ENCODE measurements around the gene HLA-DQB2. TPM values are rescaled to one million over a fixed set of nuclear protein-coding genes. Genes with fewer than 3 reads are reported as not detected.
"Not testable (repeated sequence)": the region's sequence is repeated elsewhere in the genome, so short reads cannot be mapped to it uniquely, and the experiment has no call there.

Gene HLA-DQB2
- total RNA-seq: 1 to 10 TPM in 2 of 7 donors, under 1 TPM in 3, not detected in 2; 0.33 to 3.7 (median 0.66) TPM
- 1 to 10 TPM in 1 of 2 donors, not detected in 1; 3.1 TPM for polyA plus RNA-seq
- long read RNA-seq, donor 1: 0 reads
- long read RNA-seq, donor 2: 0 reads
- long read RNA-seq, donor 3: 0 reads

DNA sequence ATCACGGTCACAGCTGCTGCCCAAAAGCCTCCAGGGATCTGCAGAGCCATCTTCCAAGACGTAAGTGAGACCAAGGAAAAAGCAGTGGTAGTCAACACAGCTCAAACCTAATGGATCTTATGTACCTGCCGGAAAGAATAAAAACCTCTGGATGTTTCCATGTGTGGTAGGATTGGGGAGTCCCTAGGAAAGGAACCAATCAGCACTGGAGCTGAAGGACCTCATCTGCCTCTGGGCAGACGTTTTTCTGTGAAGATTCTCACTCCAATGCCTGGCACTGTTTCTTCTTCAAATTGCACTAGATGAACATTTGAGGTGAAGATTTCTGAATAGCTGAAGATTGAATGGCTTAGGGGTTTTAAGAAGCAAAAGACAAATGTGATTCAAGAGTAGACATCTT, at the start of gene HLA-DQB2:
Gene HLA-DQB2 (minus strand): TSS at position 112 of the 400 bp plus-strand sequence. CDS start 62 bp downstream, at position 50.
- H3K27ac ChIP-seq: no peak within 1 kb of the TSS
- WGBS, 3 donors: 44 to 47% (median 47%) methylated on average over 4 of the region's 4 CpGs
- H3K4me3 ChIP-seq: no peak within 1 kb of the TSS
- TF ChIP-seq EP300 (IDR thresholded peaks at IDR 0.05): no peak
- TF ChIP-seq POLR2A (IDR thresholded peaks at IDR 0.05): no peak
- TF ChIP-seq CTCF (IDR thresholded peaks at IDR 0.05): no peak
- H3K4me1 ChIP-seq (ENCODE audit: insufficient read depth): no peaks in the 10 kb centered on the region
- H3K27me3 ChIP-seq: no peaks in the 10 kb centered on the region
- no peak for DNase-seq
- intact Hi-C loops (cut with DNase I): no loop called here
- H3K9me3 ChIP-seq: no peaks in the 10 kb centered on the region
- H3K36me3 ChIP-seq: no peaks in the 10 kb centered on the region

GRCh38 chr6:32809171-32809570, 45.8 kb upstream of the HLA-DQB2 start:
- H3K9me3 ChIP-seq: no peaks in the 10 kb centered on the region
- TF ChIP-seq POLR2A (IDR thresholded peaks at IDR 0.05) (no peak), CTCF (IDR thresholded peaks at IDR 0.05) (no peak)
- WGBS, 3 donors: 0 to 21% (median 17%) methylated on average over 1 of the region's 1 CpG
- intact Hi-C loops (cut with DNase I): no loop called here
- no peak overlapping the region for H3K4me3 ChIP-seq
- no peaks in the 10 kb centered on the region for H3K36me3 ChIP-seq
- H3K4me1 ChIP-seq (ENCODE audit: insufficient read depth): no peaks in the 10 kb centered on the region
- no peaks in the 10 kb centered on the region for H3K27me3 ChIP-seq
- H3K27ac ChIP-seq: no peak overlapping the region
- DNase-seq: no peak

- whole genome bisulfite sequencing, 3 donors: 64 to 73% (median 68%) methylated on average over 5 of the region's 5 CpGs
- no peaks in the 10 kb centered on the region for H3K9me3 ChIP-seq
- no peaks in the 10 kb centered on the region for H3K27me3 ChIP-seq
- H3K4me3 ChIP-seq: no peak overlapping the region
- DNase-seq: no peak
- H3K36me3 ChIP-seq: no peaks in the 10 kb centered on the region
- TF ChIP-seq CTCF (IDR thresholded peaks at IDR 0.05) (no peak), EP300 (IDR thresholded peaks at IDR 0.05) (no peak), POLR2A (IDR thresholded peaks at IDR 0.05) (no peak)
- H3K27ac ChIP-seq: no peak overlapping the region
- no peaks in the 10 kb centered on the region for H3K4me1 ChIP-seq (ENCODE audit: insufficient read depth)
- intact Hi-C loops (cut with DNase I): no loop called here
Observed at GRCh38 chr6:32807020-32807580, 43.8 kb upstream of the HLA-DQB2 start.

DNA sequence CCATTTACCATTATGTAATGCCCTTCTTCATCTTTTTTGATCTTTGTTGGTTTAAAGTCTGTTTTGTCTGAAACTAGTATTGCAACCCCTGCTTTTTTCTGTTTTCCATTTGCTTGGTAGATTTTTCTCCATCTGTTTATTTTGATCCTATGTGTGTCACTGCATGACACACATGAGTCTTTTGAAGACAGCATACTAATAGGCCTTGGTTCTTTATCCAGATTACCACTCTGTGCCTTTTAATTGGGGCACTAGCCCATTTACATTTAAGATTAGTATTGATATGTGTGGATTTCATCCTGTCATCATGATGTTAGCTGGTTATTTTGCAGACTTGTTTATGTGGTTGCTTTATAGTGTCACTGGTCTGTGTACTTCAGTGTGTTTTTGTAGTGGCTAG, 42.1 kb upstream of the HLA-DQB2 start:
- intact Hi-C loops (cut with DNase I); H3K4me3 ChIP-seq; H3K9me3 ChIP-seq; H3K36me3 ChIP-seq; DNase-seq; H3K27me3 ChIP-seq; H3K4me1 ChIP-seq (ENCODE audit: insufficient read depth); H3K27ac ChIP-seq: not testable (repeated sequence)

GRCh38 chr6:32803416-32803815, 40.1 kb upstream of the HLA-DQB2 start:
- no peaks in the 10 kb centered on the region for H3K4me1 ChIP-seq (ENCODE audit: insufficient read depth)
- H3K27ac ChIP-seq: no peak overlapping the region
- TF ChIP-seq CTCF (IDR thresholded peaks at IDR 0.05): no peak
- no peak for TF ChIP-seq EP300 (IDR thresholded peaks at IDR 0.05)
- TF ChIP-seq POLR2A (IDR thresholded peaks at IDR 0.05): no peak
- no peaks in the 10 kb centered on the region for H3K36me3 ChIP-seq
- WGBS, 3 donors: 25 to 71% (median 63%) methylated on average over 2 of the region's 2 CpGs
- no peak for DNase-seq
- no peak overlapping the region for H3K4me3 ChIP-seq
- H3K27me3 ChIP-seq: no peaks in the 10 kb centered on the region
- H3K9me3 ChIP-seq: no peaks in the 10 kb centered on the region
- intact Hi-C loops (cut with DNase I): no loop called here

All from ovary (tissue), 10 donors.